ENCODE data around the gene KIF11.
"Not testable (repeated sequence)": the region's sequence is repeated elsewhere in the genome, so short reads cannot be mapped to it uniquely, and the experiment has no call there.

The KIF11 gene

DNA sequence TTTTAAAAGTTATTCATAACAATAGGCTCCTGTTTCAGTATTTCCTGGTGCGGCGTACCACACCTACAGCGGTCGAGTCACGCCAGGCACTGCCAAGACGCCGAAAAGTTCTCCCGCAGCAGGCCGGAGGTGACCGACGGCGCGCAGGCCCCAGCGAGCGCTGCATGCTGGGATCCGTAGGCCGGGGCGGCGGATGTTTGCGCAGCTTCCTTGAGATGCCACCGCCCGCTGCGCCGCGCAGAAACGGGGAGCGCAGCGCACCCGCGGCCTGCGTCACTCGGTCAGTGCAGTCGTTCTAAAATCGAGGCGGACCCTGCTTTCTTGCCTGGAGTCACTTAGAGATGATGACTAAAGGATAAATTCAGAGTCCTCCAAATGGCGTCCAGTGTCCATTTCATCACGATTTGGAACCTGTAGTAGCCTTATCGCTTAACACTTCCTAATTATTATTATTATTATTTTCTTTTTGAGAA, 1.3 kb upstream of the KIF11 start:
- no peak for FAIRE-seq

DNA sequence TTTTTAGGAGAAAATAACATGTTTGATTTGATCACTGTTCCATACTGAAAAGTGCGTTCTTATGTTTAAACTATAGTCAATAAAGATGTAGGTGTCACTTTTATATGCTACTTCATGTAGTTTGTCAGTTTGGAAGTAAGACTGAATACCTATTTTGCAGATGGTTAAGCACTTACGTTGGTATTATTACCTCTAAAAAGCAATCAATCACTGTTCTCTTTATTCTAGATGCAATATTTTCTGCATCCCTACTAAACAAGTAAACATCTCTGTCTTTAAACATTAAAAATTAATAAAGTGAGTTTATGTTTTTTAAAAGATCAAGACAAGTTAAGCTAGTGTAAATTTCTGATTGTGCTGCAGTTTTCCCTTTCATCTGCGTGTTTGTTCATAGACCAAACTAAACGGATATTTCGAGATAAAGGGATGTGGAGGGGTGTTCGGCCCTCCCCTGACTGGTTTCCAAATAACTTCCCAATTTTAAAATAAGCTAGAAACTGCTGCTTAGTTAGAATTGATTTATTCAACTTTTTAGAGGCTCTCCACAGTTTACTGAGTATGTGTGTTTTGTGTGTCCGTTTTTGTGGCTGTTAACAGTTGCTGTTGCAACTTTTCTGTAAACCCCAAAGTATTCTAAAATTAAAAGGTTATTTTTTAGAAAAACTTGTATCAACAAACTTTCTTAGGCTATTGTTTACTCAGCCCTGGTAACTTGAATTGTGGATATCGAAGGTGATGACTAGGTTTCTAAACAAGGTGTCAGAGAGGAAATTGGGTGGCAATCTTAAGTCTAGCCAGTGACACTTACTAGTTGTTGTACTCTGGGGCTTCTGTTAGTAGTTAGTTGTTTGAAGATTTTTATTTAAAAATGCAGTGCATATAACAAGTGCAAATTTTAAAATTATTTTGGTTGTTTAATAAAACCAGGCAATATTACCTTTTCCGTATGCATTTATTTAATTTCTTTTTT, 974 bp downstream of the KIF11 start:
- FAIRE-seq, result no peak

GRCh38 chr10:92595505-92595904, 2.6 kb downstream of the KIF11 start:
- no peak for FAIRE-seq

DNA sequence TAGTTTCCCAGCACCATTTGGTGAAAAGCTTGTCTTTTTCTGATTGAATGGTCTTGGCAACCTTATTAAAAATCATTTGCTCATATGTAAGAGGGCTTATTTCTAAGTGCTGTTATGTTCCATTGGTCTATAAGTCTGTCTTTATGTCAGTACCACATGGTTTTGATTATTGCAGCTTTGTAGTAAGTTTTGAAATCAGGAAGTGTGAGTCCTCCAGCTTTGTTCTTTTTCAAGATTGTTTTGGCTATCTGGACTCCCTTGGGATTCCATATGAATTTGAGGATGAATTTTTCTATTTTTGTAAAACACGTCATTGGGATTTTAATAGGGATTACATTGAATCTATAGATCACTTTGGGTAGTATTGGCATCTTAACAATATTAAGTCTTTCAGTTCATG, 5.4 kb downstream of the KIF11 start:
- no peak for FAIRE-seq

DNA sequence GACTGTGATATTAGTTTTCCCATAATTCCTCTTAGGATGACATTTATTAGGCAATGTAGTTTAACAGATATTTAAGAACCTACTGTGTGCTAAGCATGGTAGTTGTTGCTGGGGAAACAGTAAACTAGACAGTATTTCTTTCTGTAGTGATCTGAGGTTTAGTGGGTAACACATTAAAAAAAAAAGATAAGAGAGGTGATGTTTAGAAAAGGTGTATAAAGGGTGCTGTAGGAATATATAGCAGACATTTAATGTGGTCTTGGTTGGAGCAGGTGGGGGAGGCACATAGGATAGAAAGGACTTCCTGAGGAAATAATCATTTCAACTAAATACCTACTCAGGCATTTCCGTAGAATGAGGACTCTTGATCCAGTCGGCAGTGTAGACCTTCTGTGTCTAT, 11.9 kb downstream of the KIF11 start:
- no peak for FAIRE-seq

- FAIRE-seq, result no peak
Observed at GRCh38 chr10:92615515-92615914, 22.6 kb downstream of the KIF11 start.

DNA sequence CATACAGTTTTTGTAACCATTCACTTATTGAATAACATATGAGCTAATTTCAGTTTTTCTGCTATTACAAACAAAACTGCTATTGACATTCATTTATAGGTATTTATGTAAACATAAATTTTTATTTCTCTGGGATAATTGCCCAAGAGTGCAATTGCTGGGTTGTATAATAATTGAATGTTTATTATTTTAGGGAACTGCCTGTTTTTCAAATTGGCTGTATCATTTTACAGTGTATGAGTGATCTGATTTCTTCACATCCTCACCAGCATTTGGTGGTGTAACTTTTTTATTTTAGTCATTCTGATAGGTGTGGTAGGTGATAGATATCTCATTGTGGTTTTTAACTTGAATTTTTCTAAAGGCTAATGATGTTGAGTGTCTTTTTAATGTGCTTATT, 26.4 kb downstream of the KIF11 start:
- no peak for FAIRE-seq

DNA sequence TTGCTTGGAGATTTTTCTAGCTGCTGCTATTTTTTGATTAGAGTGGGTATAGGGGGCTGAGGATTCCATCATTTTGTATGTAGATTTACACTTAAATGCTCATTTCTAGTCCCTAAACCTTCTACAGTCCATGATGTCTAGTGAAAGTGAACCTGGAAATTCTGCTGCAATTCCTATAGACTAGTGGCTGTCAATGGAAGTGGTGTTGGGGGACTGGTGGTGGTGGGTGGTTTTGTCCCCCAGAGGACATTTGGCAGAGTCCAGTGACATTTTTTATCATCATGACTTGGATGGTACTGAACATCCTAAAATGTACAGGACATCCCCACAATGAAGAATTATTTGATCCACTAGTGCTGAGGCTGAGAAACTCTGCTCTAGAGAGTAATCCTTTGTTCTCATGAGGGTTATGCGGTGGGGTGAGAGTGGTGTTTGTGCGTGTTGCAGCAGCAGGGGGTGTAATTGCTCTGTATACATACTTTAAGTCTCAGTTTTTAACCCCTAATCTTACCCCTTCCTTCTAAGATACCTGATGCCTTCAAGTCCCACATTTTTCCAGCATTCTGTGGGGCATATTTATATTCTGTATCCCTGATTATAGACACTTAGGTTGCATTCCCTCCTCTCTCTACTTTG, 35.0 kb downstream of the KIF11 start:
- no peak for FAIRE-seq

DNA sequence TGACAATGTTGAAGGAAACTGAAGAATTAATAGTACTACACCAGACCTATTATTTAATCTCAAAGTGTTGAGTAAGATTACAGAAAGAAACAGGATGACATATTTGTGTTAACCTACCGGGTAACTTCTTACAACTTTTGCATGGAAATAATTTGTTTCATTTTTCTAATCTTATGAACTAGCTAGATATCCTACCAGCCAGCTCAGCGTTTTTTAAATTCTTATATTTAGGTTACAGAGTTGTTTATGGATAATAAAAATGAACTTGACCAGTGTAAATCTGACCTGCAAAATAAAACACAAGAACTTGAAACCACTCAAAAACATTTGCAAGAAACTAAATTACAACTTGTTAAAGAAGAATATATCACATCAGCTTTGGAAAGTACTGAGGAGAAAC, 37.0 kb downstream of the KIF11 start:
- FAIRE-seq, result no peak

DNA sequence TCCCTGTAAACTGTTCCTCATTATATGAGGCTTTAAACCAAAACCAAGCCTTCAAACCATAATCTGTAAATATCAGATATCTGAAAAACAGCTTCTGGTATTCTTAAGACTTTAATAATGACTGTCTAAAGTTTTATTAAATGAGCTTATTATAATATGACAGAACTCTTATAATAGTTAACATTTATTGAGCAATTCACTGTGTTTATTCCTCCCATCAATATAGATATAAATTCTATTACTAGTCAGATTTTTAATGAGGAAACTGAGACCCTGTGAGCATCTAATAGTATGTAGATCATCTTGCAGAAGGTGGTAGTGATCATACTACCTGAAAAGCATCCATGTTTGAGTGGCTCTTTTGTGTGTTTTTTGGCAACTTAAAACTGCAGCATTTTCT, 45.1 kb downstream of the KIF11 start:
- FAIRE-seq, result no peak

DNA sequence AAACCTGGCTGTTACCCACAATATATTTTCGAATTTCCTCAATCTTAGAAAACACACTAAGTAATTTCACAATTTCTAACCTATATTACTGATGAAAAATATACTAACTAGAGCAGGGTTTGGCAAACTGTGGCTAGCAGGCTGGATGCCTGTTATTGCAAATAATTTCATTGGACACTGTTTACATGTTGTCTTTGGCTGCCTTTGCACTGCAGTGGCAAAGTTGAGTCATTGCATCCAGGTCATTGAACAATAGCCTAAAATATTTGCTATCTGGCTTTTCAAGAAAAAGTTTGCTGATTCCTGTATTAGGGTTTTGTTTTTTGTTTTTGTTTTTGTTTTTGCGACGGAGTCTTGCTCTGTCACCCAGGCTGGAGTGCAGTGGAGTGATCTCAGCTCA, 47.2 kb downstream of the KIF11 start:
- FAIRE-seq, result no peak

- FAIRE-seq, result no peak
Observed at GRCh38 chr10:92641492-92641891, 48.6 kb downstream of the KIF11 start.

GRCh38 chr10:92644921-92645320, 52.0 kb downstream of the KIF11 start:
- FAIRE-seq, result no peak

DNA sequence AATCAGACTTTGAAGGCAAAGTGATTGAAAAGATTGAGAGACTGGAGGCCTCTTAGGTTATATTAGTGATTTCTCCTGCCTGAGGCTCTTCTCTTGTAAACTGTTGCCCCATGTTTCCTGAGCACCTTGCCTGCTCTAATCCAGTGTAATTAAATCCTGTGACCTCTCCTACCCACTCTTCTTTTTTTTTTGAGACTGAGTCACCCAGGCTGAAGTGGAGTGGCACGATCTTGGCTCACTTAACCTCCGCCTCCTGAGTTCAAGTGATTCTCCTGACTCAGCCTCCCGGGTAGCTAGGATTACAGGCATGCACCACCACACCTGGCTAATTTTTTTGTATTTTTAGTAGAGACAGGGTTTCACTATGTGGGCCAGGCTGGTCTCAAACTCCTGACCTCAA, 57.9 kb downstream of the KIF11 start:
- FAIRE-seq, result not testable (repeated sequence)

DNA sequence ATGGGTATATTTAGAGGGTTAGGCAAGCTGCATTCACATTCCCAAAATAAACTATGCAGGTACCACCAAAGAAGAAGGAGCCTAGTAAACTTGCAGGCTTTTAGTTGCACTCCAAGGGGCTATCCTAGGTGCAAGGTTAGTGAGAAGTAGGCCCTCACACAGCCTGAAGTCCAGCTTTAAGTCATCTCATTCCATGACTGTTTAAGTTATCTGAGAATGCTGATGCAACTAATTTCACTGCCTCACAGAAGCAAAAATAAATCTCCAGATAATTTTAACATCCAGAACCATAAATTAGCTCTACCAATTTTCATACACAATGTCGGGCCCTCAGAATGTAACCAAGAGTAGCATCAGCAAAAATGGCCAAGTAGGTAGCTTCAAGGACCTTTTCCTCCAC, 62.5 kb downstream of the KIF11 start:
- no peak for FAIRE-seq

GRCh38 chr10:92656266-92656961, 63.5 kb downstream of the KIF11 start:
- FAIRE-seq, result no peak

GRCh38 chr10:92657024-92657423, 64.1 kb downstream of the KIF11 start:
- FAIRE-seq, result no peak

DNA sequence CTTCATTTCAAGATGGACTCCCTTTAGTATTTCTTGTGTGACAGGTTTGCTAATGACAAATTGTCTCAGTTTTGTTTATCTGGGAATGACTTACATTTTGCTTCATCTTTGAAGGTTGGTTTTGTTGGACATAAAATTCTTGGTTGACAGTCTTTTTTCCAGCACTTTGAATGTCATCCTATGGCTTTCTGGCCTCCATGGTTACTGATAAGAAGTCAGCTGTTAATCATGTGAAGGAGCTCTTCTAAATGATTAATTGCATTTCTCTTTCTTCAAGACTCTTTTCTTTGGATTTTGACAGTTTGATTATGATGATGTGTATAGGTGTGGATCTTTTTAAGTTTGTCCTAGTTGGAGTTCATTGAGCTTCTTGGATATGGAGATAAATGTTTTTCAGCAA, 69.9 kb downstream of the KIF11 start:
- no peak for FAIRE-seq

GRCh38 chr10:92664322-92664721, 71.4 kb downstream of the KIF11 start:
- no peak for FAIRE-seq

- no peak for FAIRE-seq
Observed at GRCh38 chr10:92667078-92667477, 74.1 kb downstream of the KIF11 start.

DNA sequence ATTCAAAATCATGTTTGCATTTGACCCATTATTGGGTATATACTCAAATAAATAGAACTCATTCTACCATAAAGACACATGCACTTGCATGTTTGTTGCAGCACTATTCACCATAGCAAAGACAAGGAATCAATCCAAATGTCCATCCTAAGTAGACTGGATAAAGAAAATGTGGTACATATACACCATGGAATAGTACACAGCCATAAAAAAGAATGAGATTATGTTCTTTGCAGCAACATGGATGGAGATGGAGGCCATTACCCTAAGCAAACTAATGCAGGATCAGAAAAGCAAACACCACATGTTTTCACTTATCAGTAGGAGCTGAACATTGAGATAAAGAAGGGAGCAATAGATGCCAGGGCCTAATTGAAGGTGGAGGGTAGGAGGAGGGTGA, 84.8 kb downstream of the KIF11 start:
- FAIRE-seq, result no peak

- no peak for FAIRE-seq
Observed at GRCh38 chr10:92678206-92678605, 85.3 kb downstream of the KIF11 start.

DNA sequence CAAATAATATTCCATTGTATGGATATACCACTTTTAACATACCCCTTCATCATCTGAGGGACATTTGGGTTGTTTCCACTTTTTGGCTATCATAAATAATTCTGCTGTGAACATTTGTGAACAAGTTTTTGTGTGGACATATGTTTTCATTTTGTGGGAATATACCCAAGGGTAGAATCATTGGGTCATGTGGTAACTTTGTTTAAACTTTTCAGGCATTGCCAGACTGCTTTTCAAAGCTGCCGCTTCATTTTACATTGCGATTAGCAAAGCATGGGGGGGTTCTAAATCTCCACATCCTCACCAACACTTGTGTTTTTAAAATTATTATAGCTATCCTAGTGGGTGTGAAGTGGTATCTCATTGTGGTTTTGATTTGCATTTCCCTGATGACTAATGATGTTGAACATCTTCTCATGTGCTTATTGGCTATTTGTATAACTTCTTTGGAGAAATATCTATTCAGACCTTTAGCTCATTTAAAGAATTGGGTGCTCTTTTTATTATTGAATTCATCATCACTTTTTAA, 88.4 kb downstream of the KIF11 start:
- FAIRE-seq, result no peak

DNA sequence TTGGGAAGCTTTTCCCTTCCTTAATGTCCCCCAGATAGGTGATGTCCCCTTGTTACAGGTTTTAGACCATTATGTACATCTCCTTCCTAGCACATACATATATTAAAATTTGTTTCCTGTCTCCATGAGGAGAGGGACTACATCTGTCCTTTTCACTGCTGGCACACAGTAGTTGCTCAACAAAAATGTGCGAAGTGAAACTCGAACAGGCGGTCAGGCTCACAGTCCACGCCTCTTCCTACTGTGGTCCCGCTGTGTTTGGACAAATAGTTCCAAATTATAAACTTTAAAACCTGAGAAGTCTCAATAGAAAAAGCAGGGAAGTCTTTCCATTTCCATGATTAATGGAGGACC, 95.6 kb downstream of the KIF11 start:
- no peak for FAIRE-seq
